Heart left ventricle (tissue), 16 donors: ENCODE results near the gene VRK2. TPM values are rescaled to one million over a fixed set of nuclear protein-coding genes. Genes with fewer than 3 reads are reported as not detected.

Experiments
- ATAC-seq, 4 donors: fragments of 200-7000 bp; cut with Tn5 transposase; one replicate each; pipeline ENCODE4 v1.9.1; 2020 to 2022; ENCODE audit warnings: moderate library complexity in 4 of 4, mild to moderate bottlenecking in 3 of 4, moderate number of reproducible peaks in 1 of 4
- DNase-seq, 5 donors: peaks; one replicate each; pipeline ENCODE4 v3.0.0-alpha.2; 2020
- H3K27ac ChIP-seq, 12 donors: fragments of 200-600 bp; sonication (generic) in 4 of 12; one replicate each; pipeline versions ENCODE4 v1.5.0 to v1.8.0; 2016 to 2022; ENCODE audit warnings: mild to moderate bottlenecking in 2 of 12
- H3K27me3 ChIP-seq, 9 donors: fragments of 200-600 bp; sonication (generic) in 2 of 9; one replicate each; pipeline versions ENCODE4 v1.5.1 to v1.8.0; 2016 to 2022; ENCODE audit warnings: mild to moderate bottlenecking in 3 of 9
- H3K36me3 ChIP-seq, 9 donors: fragments of 200-600 bp; sonication (generic) in 2 of 9; one replicate each; pipeline versions ENCODE4 v1.5.0 to v1.8.0; 2018 to 2022; ENCODE audit warnings: mild to moderate bottlenecking in 2 of 9
- H3K4me1 ChIP-seq, 12 donors: fragments of 200-600 bp; sonication (generic) in 4 of 12; one replicate each; pipeline versions ENCODE4 v1.5.0 to v1.8.0; 2016 to 2022; ENCODE audit warnings: mild to moderate bottlenecking in 3 of 12
- H3K4me3 ChIP-seq, 12 donors: fragments of 200-600 bp; sonication (generic) in 4 of 12; one replicate each; pipeline versions ENCODE4 v1.5.0 to v1.8.0; 2017 to 2022; ENCODE audit warnings: mild to moderate bottlenecking in 9 of 12, moderate library complexity in 4 of 12
- H3K9me3 ChIP-seq, 12 donors: fragments of 200-600 bp; sonication (generic) in 4 of 12; one replicate each; pipeline versions ENCODE4 v1.5.0 to v1.8.0; 2016 to 2022; ENCODE audit warnings: mild to moderate bottlenecking in 1 of 12
- CTCF ChIP-seq, 12 donors: fragments of 200-600 bp; sonication (generic) in 4 of 12; IDR thresholded peaks; one replicate each; pipeline versions ENCODE4 v1.5.0 to v1.8.0; 2018 to 2022; ENCODE audit warnings: antibody characterized with exemption in 12 of 12, mild to moderate bottlenecking in 5 of 12
- POLR2A ChIP-seq, 2 donors: fragments of 450-650 bp; IDR thresholded peaks; one replicate each; pipeline ENCODE4 v1.6.1; 2017; ENCODE audit warnings: antibody characterized with exemption in 2 of 2, mild to moderate bottlenecking in 2 of 2, moderate library complexity in 2 of 2
- WGBS, 4 donors: extraction: QIAGEN DNeasy Blood & Tissue Kit in 2 of 4; methylation state at CpG; one replicate each; pipeline versions ENCODE4 v1.1.5 to v1.1.7; 2013 to 2018; 5-methylcytosine and 5-hydroxymethylcytosine counted together
- intact Hi-C, 10 donors: fragments of 100-400 bp; cut with DNase I; formaldehyde crosslinking; loops; one replicate each; pipeline versions ENCODE4 v1.11.1 to v1.14.2; 2022
- polyA plus RNA-seq, 2 donors: library from polyadenylated mRNA; stranded (reverse); fragments of 200-250 nt; gene quantifications; one replicate each; pipeline ENCODE4 v1.2.3, GENCODE V29; 2013
- total RNA-seq, 9 donors: library from RNA; depleted of rRNA in 2 of 9; stranded (reverse); fragments of >200 nt in 2 of 9; fragmentation: NEBNext Ultra II Directional in 3 of 9; extraction: Animal tissue kit (Norgen Biotek cat#: 25700) in 3 of 9; gene quantifications; one replicate each; pipeline versions ENCODE4 v1.1.0 to v1.2.4, GENCODE V29; 2016 to 2023
- donor health status: ischemic (EF 13 %, LVEDD 7.1; RV severe dilation, severe dysfunction).
- donor health status: healthy with polysubstance abuse.
- donor health status: DM: no; HTN: yes; CAD: no.
- donor health status: DM: no; HTN: no; CAD: no.
- donor health status: ischemic (EF 25% LVEDD 6.9; RV normal size, moderate dysfunction).
- donor health status: ischemic (EF 25% LVEDD 5.7; RV mildly dilated, moderate dysfunction).
- donor health status: healthy.
- donor health status: DM: yes; HTN: yes; CAD: no.
- donor health status: ischemic (EF 35%, LVEDD 5.7; RV mildly dilated, moderate dysfunction).
- donor health status: nonischemic (EF 11% LVEDD 7.7; RV severe dilation, severe dysfunction).
- donor health status: DM: yes; HTN: yes; CAD: no.
- donor health status: PGD.
- donor health status: ischemic (EF 29% LVEDD 5.4; RV normal size, mild dysfunction).
- donor health status: nonischemic (EF 23%, LVEDD 6.1; RV moderate dilation, normal function).

Gene VRK2
- total and polyA plus RNA-seq, 11 donors: 8.0 to 35.0 (median 26.8) TPM

- Histone ChIP-seq H3K27ac (no peak overlapping the region), H3K4me1 (no peaks in the 10 kb centered on the region), H3K9me3 (peaks cover 0 to 6% (median 0%) of the 10 kb centered on the region in 12 donors), H3K4me3 (no peak overlapping the region), H3K27me3 (no peaks in the 10 kb centered on the region), H3K36me3 (no peaks in the 10 kb centered on the region)
- TF ChIP-seq POLR2A (IDR thresholded peaks at IDR 0.05) (no peak), CTCF (IDR thresholded peaks at IDR 0.05) (no peak)
- WGBS, 4 donors: 47 to 64% (median 53%) methylated on average over 1 of the region's 1 CpG
- intact Hi-C loops: no loop called here
- no peak for DNase-seq
- no peak for ATAC-seq
These were observed 36.0 kb upstream of the VRK2 start for GRCh38 chr2:58010599-58010998.

GRCh38 chr2:58019229-58019628 lies 27.4 kb upstream of the VRK2 start:
- 35 to 91% (median 61%) methylated on average over 1 of the region's 1 CpG for WGBS, 4 donors
- H3K27me3 ChIP-seq: no peaks in the 10 kb centered on the region
- no peak for DNase-seq
- no peaks in the 10 kb centered on the region for H3K36me3 ChIP-seq
- no peak overlapping the region for H3K4me3 ChIP-seq
- TF ChIP-seq CTCF (IDR thresholded peaks at IDR 0.05): no peak
- TF ChIP-seq POLR2A (IDR thresholded peaks at IDR 0.05): no peak
- peaks cover 0 to 3% (median 0%) of the 10 kb centered on the region in 12 donors for H3K4me1 ChIP-seq
- no peak overlapping the region for H3K27ac ChIP-seq
- ATAC-seq: no peak
- peaks cover 0 to 3% (median 0%) of the 10 kb centered on the region in 12 donors for H3K9me3 ChIP-seq
- intact Hi-C loops: no loop called here

- TF ChIP-seq CTCF (IDR thresholded peaks at IDR 0.05): no peak
- no peak for TF ChIP-seq POLR2A (IDR thresholded peaks at IDR 0.05)
- Histone ChIP-seq H3K36me3 (no peaks in the 10 kb centered on the region), H3K9me3 (no peaks in the 10 kb centered on the region), H3K4me3 (no peak overlapping the region), H3K4me1 (peaks cover 0 to 4% (median 0%) of the 10 kb centered on the region in 12 donors), H3K27ac (no peak overlapping the region), H3K27me3 (no peaks in the 10 kb centered on the region)
- 84 to 94% (median 91%) methylated on average over 2 of the region's 2 CpGs for WGBS, 4 donors
- DNase-seq: no peak
- no peak for ATAC-seq
- intact Hi-C loops: no loop called here
These were observed 21.3 kb upstream of the VRK2 start for GRCh38 chr2:58025150-58025933.

GRCh38 chr2:58027029-58027428 lies 19.6 kb upstream of the VRK2 start:
- intact Hi-C loops: no loop called here
- Histone ChIP-seq H3K4me1 (peaks cover 0 to 4% (median 0%) of the 10 kb centered on the region in 12 donors), H3K9me3 (no peaks in the 10 kb centered on the region), H3K4me3 (no peak overlapping the region), H3K27ac (no peak overlapping the region), H3K27me3 (no peaks in the 10 kb centered on the region), H3K36me3 (no peaks in the 10 kb centered on the region)
- DNase-seq (no peak), ATAC-seq (no peak)
- TF ChIP-seq POLR2A (IDR thresholded peaks at IDR 0.05) (no peak), CTCF (IDR thresholded peaks at IDR 0.05) (no peak)
